Fibroblast of lung (primary cell): ENCODE measurements around the gene IGLL1.

Source experiments
- EZH2 ChIP-seq: IDR thresholded peaks from 2 replicates; pipeline ENCODE4 v1.5.1; 2012; ENCODE audit warnings: low read length, control low read depth, mild to moderate bottlenecking; ENCODE audit errors: missing control alignments
- TF ChIP-seq, protein P1 (sequence below), 2 donors: IDR thresholded peaks in 1 of 2; conservative IDR thresholded peaks in 1 of 2; 1 replicate in 1 of 2; 2 replicates in 1 of 2; pipeline ENCODE4 v1.5.1; 2011 to 2012; ENCODE audit warnings: low read length in 2 of 2, control low read depth in 1 of 2, inconsistent platforms in 1 of 2, low read depth in 1 of 2, mild to moderate bottlenecking in 1 of 2

DNA sequence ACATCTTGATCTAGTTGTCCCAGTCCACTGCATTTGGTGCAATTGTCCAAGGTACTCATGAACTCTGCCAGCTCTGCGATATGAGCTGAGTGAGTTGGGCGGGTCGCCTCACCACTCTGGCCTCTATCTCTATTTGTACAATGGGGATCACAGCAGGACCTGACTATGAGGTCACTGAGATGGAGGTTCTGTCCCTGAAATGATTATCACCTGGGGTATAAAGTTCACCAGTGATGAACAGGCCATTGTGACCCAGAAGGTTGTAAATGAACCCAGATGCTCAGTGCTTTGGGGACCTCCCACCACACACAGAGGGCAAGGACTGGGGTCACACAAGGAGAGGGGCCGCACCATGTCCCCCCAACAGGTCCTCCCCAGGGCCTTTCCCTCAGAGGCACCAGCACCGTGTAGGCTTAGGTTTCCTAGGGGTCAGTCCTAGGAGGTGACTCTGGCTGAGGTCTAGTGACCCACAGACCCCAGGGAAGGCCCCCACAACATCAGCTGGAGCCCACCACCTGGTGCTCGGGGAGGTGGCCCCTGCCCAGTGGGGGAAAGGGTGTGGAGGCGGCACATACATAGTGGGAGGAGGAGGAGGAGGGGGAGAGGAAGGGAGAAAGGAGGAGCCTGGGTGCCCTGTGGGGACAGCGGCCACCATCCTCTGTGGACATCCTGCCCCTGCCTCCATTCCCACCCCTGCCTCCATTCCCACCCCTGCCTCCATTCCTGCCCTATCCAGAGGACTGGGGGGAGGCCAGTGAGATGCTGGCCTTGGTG, 25.0 kb upstream of the IGLL1 start:
- TF ChIP-seq, protein P1, sequence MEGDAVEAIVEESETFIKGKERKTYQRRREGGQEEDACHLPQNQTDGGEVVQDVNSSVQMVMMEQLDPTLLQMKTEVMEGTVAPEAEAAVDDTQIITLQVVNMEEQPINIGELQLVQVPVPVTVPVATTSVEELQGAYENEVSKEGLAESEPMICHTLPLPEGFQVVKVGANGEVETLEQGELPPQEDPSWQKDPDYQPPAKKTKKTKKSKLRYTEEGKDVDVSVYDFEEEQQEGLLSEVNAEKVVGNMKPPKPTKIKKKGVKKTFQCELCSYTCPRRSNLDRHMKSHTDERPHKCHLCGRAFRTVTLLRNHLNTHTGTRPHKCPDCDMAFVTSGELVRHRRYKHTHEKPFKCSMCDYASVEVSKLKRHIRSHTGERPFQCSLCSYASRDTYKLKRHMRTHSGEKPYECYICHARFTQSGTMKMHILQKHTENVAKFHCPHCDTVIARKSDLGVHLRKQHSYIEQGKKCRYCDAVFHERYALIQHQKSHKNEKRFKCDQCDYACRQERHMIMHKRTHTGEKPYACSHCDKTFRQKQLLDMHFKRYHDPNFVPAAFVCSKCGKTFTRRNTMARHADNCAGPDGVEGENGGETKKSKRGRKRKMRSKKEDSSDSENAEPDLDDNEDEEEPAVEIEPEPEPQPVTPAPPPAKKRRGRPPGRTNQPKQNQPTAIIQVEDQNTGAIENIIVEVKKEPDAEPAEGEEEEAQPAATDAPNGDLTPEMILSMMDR (conservative IDR thresholded peaks at IDR 0.05 in 1 of 2, IDR thresholded peaks at IDR 0.05 in 1 of 2; ENCODE audit: low read depth in 1 of 2, low read length in 2 of 2): no peak
- no peak for TF ChIP-seq EZH2
